PC-9 (cell line): ENCODE measurements around the gene STX1A. TPM values are rescaled to one million over a fixed set of nuclear protein-coding genes. Genes with fewer than 3 reads are reported as not detected.

ENCODE experiments used
- BruUV-seq: library from RNA; stranded (reverse); fragments of 400-500 nt; replicated peaks from 2 replicates; lab custom pipeline; 2021; lab: Mats Ljungman, UMichigan
- CTCF ChIA-PET: fragments of 300-600 bp; sonication (Branson Sonifier 250); formaldehyde crosslinking; loops from one replicate; lab custom pipeline; 2022; ENCODE audit warnings: antibody characterized with exemption; lab: Charles Lee
- POLR2A ChIA-PET: fragments of 300-600 bp; sonication (Branson Sonifier 250); formaldehyde crosslinking; loops from one replicate; lab custom pipeline; 2022; ENCODE audit warnings: antibody characterized with exemption; ENCODE audit not compliant: unreplicated experiment; lab: Charles Lee
- DNase-seq, 2 experiments: peaks; one replicate each; pipeline versions ENCODE4 v3.0.0 to v3.0.0-alpha.2; 2015 to 2022; ENCODE audit warnings: mixed read lengths in 1 of 2
- H2AFZ ChIP-seq: fragments of 200-600 bp; sonication (generic); 2 replicates; pipeline ENCODE4 v1.8.1; 2017; ENCODE audit warnings: antibody characterized with exemption
- H3F3A ChIP-seq: fragments of 200-600 bp; sonication (generic); 2 replicates; pipeline ENCODE4 v1.8.1; 2017; ENCODE audit warnings: antibody characterized with exemption, mild to moderate bottlenecking, low read depth; ENCODE audit not compliant: insufficient read depth
- H3K27ac ChIP-seq: fragments of 200-600 bp; sonication (generic); 2 replicates; pipeline ENCODE4 v1.6.1; 2016; ENCODE audit warnings: mixed run types
- H3K27me3 ChIP-seq: fragments of 200-600 bp; sonication (generic); 2 replicates; pipeline ENCODE4 v1.6.1; 2016; ENCODE audit warnings: low read depth, mixed run types; ENCODE audit not compliant: insufficient read depth
- H3K36me3 ChIP-seq: fragments of 200-600 bp; sonication (generic); 2 replicates; pipeline ENCODE4 v1.6.1; 2016; ENCODE audit warnings: low read depth, mixed run types
- H3K4me1 ChIP-seq: fragments of 200-600 bp; sonication (generic); replicated peaks from 2 replicates; pipeline ENCODE4 v1.6.1; 2016; ENCODE audit warnings: mixed run types; ENCODE audit not compliant: insufficient read depth
- H3K4me2 ChIP-seq: fragments of 200-600 bp; sonication (generic); 2 replicates; pipeline ENCODE4 v1.6.1; 2017; ENCODE audit warnings: mixed run types
- H3K4me3 ChIP-seq: fragments of 200-600 bp; sonication (generic); 2 replicates; pipeline ENCODE4 v1.6.1; 2016; ENCODE audit warnings: mixed run types
- H3K79me2 ChIP-seq: fragments of 200-600 bp; sonication (generic); 2 replicates; pipeline ENCODE4 v1.6.1; 2017; ENCODE audit warnings: low read depth, mixed run types
- H3K9me2 ChIP-seq: fragments of 200-600 bp; sonication (generic); 2 replicates; pipeline ENCODE4 v1.8.1; 2017; ENCODE audit warnings: mild to moderate bottlenecking; ENCODE audit not compliant: insufficient read depth
- H3K9me3 ChIP-seq: fragments of 200-600 bp; sonication (generic); 2 replicates; pipeline ENCODE4 v1.8.1; 2016; ENCODE audit warnings: low read depth; ENCODE audit not compliant: insufficient read depth
- H4K20me1 ChIP-seq: fragments of 200-600 bp; sonication (generic); 2 replicates; pipeline ENCODE4 v1.8.1; 2017; ENCODE audit not compliant: insufficient read depth
- EZH2 ChIP-seq: fragments of 200-600 bp; sonication (generic); IDR thresholded peaks from 2 replicates; pipeline ENCODE4 v1.8.0; 2017; ENCODE audit warnings: antibody characterized with exemption, low read depth
- intact Hi-C: fragments of 100-400 bp; cut with micrococcal nuclease; formaldehyde crosslinking; loops from one replicate; pipeline ENCODE4 v1.10.0; 2022; ENCODE audit not compliant: unreplicated experiment
- total RNA-seq: library from RNA; stranded (reverse); gene quantifications from 2 replicates; pipeline ENCODE4 v1.2.3, GENCODE V29; 2021
- TF ChIP-seq, protein P1 (sequence below): fragments of 200-600 bp; sonication (generic); conservative IDR thresholded peaks from 2 replicates; pipeline ENCODE4 v1.6.1; 2017; ENCODE audit warnings: mixed run types, antibody characterized with exemption, mild to moderate bottlenecking, moderate library complexity

STX1A gene
- total RNA-seq, 1 experiment from 2014 or later: 39.1 TPM

DNA sequence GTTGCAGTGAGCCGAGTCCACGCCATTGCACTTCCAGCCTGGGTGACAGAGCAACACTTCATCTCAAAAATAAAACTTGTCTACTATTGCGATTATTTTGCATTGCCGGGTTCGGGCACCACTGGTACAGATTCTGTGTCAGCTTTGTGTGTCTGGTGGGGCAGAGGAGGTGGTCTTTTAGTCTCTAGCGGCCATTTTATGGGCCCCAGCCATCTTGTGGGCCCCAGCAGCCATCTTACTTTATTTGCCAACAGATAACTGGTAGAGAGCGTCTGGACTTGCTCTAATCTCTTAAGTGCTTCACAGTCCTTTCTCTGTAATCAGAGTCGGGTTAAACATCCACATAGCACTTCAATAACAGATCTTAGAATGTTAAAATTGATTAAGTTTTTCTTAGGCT, 31.2 kb downstream of the STX1A start:
- H3K27me3 ChIP-seq: no peaks in the 10 kb centered on the region
- CTCF ChIA-PET: no interaction called here
- no peaks in the 10 kb centered on the region for H3K9me2 ChIP-seq
- H2AFZ ChIP-seq: no peak overlapping the region
- no peaks in the 10 kb centered on the region for H3F3A ChIP-seq
- TF ChIP-seq EZH2: no peak
- TF ChIP-seq, protein P1, sequence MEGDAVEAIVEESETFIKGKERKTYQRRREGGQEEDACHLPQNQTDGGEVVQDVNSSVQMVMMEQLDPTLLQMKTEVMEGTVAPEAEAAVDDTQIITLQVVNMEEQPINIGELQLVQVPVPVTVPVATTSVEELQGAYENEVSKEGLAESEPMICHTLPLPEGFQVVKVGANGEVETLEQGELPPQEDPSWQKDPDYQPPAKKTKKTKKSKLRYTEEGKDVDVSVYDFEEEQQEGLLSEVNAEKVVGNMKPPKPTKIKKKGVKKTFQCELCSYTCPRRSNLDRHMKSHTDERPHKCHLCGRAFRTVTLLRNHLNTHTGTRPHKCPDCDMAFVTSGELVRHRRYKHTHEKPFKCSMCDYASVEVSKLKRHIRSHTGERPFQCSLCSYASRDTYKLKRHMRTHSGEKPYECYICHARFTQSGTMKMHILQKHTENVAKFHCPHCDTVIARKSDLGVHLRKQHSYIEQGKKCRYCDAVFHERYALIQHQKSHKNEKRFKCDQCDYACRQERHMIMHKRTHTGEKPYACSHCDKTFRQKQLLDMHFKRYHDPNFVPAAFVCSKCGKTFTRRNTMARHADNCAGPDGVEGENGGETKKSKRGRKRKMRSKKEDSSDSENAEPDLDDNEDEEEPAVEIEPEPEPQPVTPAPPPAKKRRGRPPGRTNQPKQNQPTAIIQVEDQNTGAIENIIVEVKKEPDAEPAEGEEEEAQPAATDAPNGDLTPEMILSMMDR: no peak
- H3K27ac ChIP-seq: no peak overlapping the region
- no peak overlapping the region for H3K4me3 ChIP-seq
- H3K4me1 ChIP-seq: 0 out of 2 replicates have a peak, but pooled peaks cover 5% of the 10 kb centered on the region
- no peaks in the 10 kb centered on the region; the same call in 1 of the 2 replicates for H4K20me1 ChIP-seq
- POLR2A ChIA-PET: interaction anchor here (0.6 kb wide), 1 partner anchor 168 kb away, joined by 5 read pairs; no protein-coding TSS in a partner anchor
- peaks cover 9% of the 10 kb centered on the region; the same call in 1 of the 2 replicates for H3K36me3 ChIP-seq
- no peaks in the 10 kb centered on the region for H3K9me3 ChIP-seq
- no TSS peak for BruUV-seq
- no peak overlapping the region for H3K4me2 ChIP-seq
- peaks cover 45% of the 10 kb centered on the region for H3K79me2 ChIP-seq
- no peak for DNase-seq
- intact Hi-C loops: no loop called here

DNA sequence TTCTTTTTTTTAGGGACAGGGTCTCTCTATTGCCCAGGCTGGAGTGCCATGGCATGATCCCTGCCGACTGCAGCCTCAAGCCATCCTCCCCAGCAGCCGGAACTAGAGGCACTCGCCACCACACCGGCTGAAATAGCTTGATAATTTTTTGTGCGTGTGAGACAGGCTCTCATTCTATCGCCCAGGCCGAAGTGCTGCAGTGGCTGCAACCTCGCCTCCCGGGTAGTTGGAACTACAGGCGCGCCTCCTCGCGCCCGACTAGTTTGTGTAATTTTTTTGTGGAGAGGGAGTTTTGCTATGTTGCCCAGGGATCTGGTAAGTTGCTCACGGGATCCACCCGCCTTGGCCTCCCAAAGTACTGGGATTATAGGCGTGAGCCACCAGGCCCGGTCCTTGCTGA, 34.2 kb downstream of the STX1A start:
- POLR2A ChIA-PET: no interaction called here

DNA sequence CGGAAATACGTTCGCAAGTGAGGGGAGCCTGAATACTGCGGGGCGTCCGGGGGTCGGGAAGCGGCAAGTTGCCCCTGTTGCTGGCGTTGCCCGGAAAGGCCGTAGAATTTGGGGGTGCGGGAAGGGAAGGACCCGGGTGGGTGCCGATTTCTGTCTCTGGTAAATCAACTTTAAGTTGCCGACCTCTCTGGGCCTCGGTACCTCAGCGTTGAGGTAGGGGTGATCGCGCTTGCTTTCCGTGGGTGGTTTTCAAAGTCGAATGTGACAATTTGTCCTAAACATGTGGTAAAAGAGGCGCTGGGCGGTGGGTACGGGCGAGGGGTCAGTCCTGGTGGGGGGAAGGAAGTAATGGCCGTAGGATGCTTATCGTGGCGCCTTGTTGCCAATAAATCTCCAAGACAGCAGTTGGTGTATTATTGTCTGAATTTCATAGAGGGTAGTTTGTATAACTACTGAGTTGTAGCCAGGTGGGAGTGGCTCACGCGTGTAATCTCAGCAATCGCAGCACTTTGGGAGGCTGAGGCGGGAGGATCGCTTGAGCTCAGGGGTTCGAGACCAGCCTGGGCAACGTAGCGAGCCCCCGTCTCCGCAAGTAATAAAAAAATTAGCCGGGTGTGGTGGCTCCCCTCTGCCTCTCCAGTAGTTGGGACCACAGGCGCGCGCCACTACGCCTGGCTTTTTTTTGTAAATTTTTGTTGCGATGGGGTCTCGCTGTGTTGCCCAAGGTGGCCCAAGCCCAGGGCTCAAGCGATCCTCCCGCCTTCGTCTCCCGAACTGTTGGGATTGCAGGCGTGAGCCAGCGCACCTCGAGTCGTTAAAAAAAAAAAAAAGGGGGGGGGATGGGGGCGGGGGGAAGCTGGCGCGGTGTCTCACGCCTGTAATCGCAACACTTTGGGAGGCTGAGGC, 35.4 kb downstream of the STX1A start:
- Histone ChIP-seq H3K9me2 (no peaks in the 10 kb centered on the region), H3K9me3 (no peaks in the 10 kb centered on the region), H4K20me1 (peaks cover 4% of the 10 kb centered on the region; the same call in 1 of the 2 replicates), H2AFZ (peak overlapping the region; percentile 93), H3K4me2 (peak overlapping the region; percentile 76), H3K27ac (peak overlapping the region; percentile 57), H3K4me3 (peak overlapping the region; percentile 97), H3K79me2 (peaks cover 80% of the 10 kb centered on the region), H3K36me3 (peaks cover 9% of the 10 kb centered on the region; the same call in 1 of the 2 replicates), H3K27me3 (no peaks in the 10 kb centered on the region), H3K4me1 (peaks cover 17% of the 10 kb centered on the region), H3F3A (no peaks in the 10 kb centered on the region)
- BruUV-seq: TSS peak; percentile 71
- intact Hi-C loops: loop anchor here (1.0 to 2.0 kb wide), 2 partner anchors 22 to 31 kb away; no protein-coding TSS in a partner anchor
- CTCF ChIA-PET: interaction anchor here (0.7 kb wide), 1 partner anchor 75 kb away, joined by 5 read pairs; no protein-coding TSS in a partner anchor
- DNase-seq: peak in 1 of 2 experiments; percentile 29
- POLR2A ChIA-PET: no interaction called here
- no peak for TF ChIP-seq EZH2
- TF ChIP-seq, protein P1: no peak

More for the DNA sequence above, 34.2 kb downstream of the STX1A start:
- TF ChIP-seq, protein P1: no peak
- no peak for TF ChIP-seq EZH2
- peaks cover 73% of the 10 kb centered on the region for H3K79me2 ChIP-seq
- H4K20me1 ChIP-seq: peaks cover 4% of the 10 kb centered on the region; the same call in 1 of the 2 replicates
- DNase-seq: no peak
- H3F3A ChIP-seq: no peaks in the 10 kb centered on the region
- intact Hi-C loops: no loop called here
- CTCF ChIA-PET: no interaction called here
- peaks cover 17% of the 10 kb centered on the region for H3K4me1 ChIP-seq
- no peak overlapping the region for H3K4me2 ChIP-seq
- H2AFZ ChIP-seq: no peak overlapping the region
- H3K27ac ChIP-seq: no peak overlapping the region
- no peaks in the 10 kb centered on the region for H3K27me3 ChIP-seq
- peaks cover 9% of the 10 kb centered on the region; the same call in 1 of the 2 replicates for H3K36me3 ChIP-seq
- no peaks in the 10 kb centered on the region for H3K9me3 ChIP-seq
- no peaks in the 10 kb centered on the region for H3K9me2 ChIP-seq
- H3K4me3 ChIP-seq: no peak overlapping the region
- BruUV-seq: no TSS peak
